Stimulated activated CD4-positive, alpha-beta T cell treated with anti-CD3 and anti-CD28 coated beads, Interleukin-12 subunit alpha, Interleukin-12 subunit beta, amount 100 ng/mL, for 24 hours (primary cell): ENCODE measurements around the gene ATP5PO.

Source experiments
- DNase-seq, 2 experiments: peaks; one replicate each; pipeline ENCODE4 v3.0.0-alpha.2; 2020; ENCODE audit warnings: low read depth in 2 of 2

Gene ATP5PO

GRCh38 chr21:33899199-33899598, 16.4 kb downstream of the ATP5PO start:
- no peak for DNase-seq

GRCh38 chr21:33898586-33898985, 17.0 kb downstream of the ATP5PO start:
- no peak for DNase-seq

- no peak for DNase-seq
Measured at GRCh38 chr21:33897739-33898138, 17.9 kb downstream of the ATP5PO start.

GRCh38 chr21:33897098-33897497, 18.5 kb downstream of the ATP5PO start:
- DNase-seq: no peak

GRCh38 chr21:33896691-33897090, 18.9 kb downstream of the ATP5PO start:
- no peak for DNase-seq

GRCh38 chr21:33895356-33895755, 20.2 kb downstream of the ATP5PO start:
- DNase-seq: no peak

- DNase-seq: peak; percentile 52 to 60
Measured at GRCh38 chr21:33894736-33895288, 20.8 kb downstream of the ATP5PO start.

GRCh38 chr21:33893917-33894316, 21.7 kb downstream of the ATP5PO start:
- DNase-seq: no peak

- no peak for DNase-seq
Measured at GRCh38 chr21:33892853-33893252, 22.8 kb downstream of the ATP5PO start.

- no peak for DNase-seq
Measured at GRCh38 chr21:33890187-33890586, 25.4 kb downstream of the ATP5PO start.

GRCh38 chr21:33886321-33886720, 29.3 kb downstream of the ATP5PO start:
- DNase-seq: no peak

GRCh38 chr21:33885172-33885514, 30.5 kb downstream of the ATP5PO start:
- DNase-seq: no peak

GRCh38 chr21:33884376-33885171, 31.0 kb downstream of the ATP5PO start:
- DNase-seq: no peak

GRCh38 chr21:33883118-33883517, 32.5 kb downstream of the ATP5PO start:
- no peak for DNase-seq

GRCh38 chr21:33881689-33882440, 33.7 kb downstream of the ATP5PO start:
- DNase-seq: no peak

GRCh38 chr21:33880626-33881025, 35.0 kb downstream of the ATP5PO start:
- DNase-seq: no peak

GRCh38 chr21:33878824-33879223, 36.8 kb downstream of the ATP5PO start:
- DNase-seq: no peak

- no peak for DNase-seq
Measured at GRCh38 chr21:33875026-33875695, 40.4 kb downstream of the ATP5PO start.

- DNase-seq: no peak
Measured at GRCh38 chr21:33874161-33874560, 41.4 kb downstream of the ATP5PO start.

- DNase-seq: no peak
Measured at GRCh38 chr21:33872881-33873515, 42.6 kb downstream of the ATP5PO start.

- no peak for DNase-seq
Measured at GRCh38 chr21:33871171-33871570, 44.4 kb downstream of the ATP5PO start.

- no peak for DNase-seq
Measured at GRCh38 chr21:33870768-33871167, 44.8 kb downstream of the ATP5PO start.
